SU-DHL-6 (cell line): ENCODE data around the gene DNAH7.

Source experiments
- H2AFZ ChIP-seq: fragments of 200-600 bp; sonication (generic); 2 replicates; pipeline ENCODE4 v1.6.1; 2014; ENCODE audit warnings: low read depth, mild to moderate bottlenecking, moderate library complexity, mixed read lengths, antibody characterized with exemption, low read length; ENCODE audit not compliant: severe bottlenecking
- H3F3A ChIP-seq: fragments of 200-600 bp; shearing (Covaris generic); 2 replicates; pipeline ENCODE4 v1.6.0; 2016; ENCODE audit warnings: antibody characterized with exemption, mild to moderate bottlenecking; ENCODE audit not compliant: insufficient read depth
- H3K27ac ChIP-seq: fragments of 200-600 bp; sonication (generic); 2 replicates; pipeline ENCODE4 v1.5.1; 2016; ENCODE audit warnings: low read depth, mild to moderate bottlenecking, low read length, moderate library complexity, mixed read lengths
- H3K27me3 ChIP-seq: fragments of 200-600 bp; sonication (generic), shearing (Covaris generic); 2 replicates; pipeline ENCODE4 v1.6.0; 2014; ENCODE audit warnings: mild to moderate bottlenecking, low read length
- H3K36me3 ChIP-seq: fragments of 200-600 bp; sonication (generic); 2 replicates; pipeline ENCODE4 v1.6.1; 2014; ENCODE audit warnings: mild to moderate bottlenecking, low read length, mixed read lengths
- H3K4me2 ChIP-seq: fragments of 300-600, 200-600 bp; shearing (Covaris generic), sonication (generic); 2 replicates; pipeline ENCODE4 v1.6.0; 2014; ENCODE audit warnings: low read length, low read depth, mild to moderate bottlenecking; ENCODE audit not compliant: poor library complexity, severe bottlenecking
- H3K4me3 ChIP-seq: fragments of 200-600 bp; sonication (generic); 2 replicates; pipeline ENCODE4 v1.5.1; 2014; ENCODE audit warnings: antibody characterized with exemption, low read length, mild to moderate bottlenecking, mixed read lengths; ENCODE audit not compliant: insufficient read depth, poor library complexity, severe bottlenecking
- H3K79me2 ChIP-seq: fragments of 200-600 bp; sonication (generic); 2 replicates; pipeline ENCODE4 v1.6.1; 2014; ENCODE audit warnings: mild to moderate bottlenecking, low read length, moderate library complexity; ENCODE audit not compliant: insufficient read depth
- H3K9ac ChIP-seq: fragments of 200-600 bp; sonication (generic); 2 replicates; pipeline ENCODE4 v1.7.0; 2014; ENCODE audit warnings: mild to moderate bottlenecking, low read length
- H3K9me2 ChIP-seq: fragments of 200-600 bp; sonication (generic); replicated peaks from 2 replicates; pipeline ENCODE4 v1.6.1; 2014; ENCODE audit warnings: low read length; ENCODE audit not compliant: insufficient read depth
- H3K9me3 ChIP-seq: fragments of 200-600 bp; sonication (generic); 2 replicates; pipeline ENCODE4 v1.6.1; 2014; ENCODE audit warnings: low read length, mixed read lengths; ENCODE audit not compliant: insufficient read depth
- H4K20me1 ChIP-seq: fragments of 200-600 bp; sonication (generic); 2 replicates; pipeline ENCODE4 v1.6.1; 2014; ENCODE audit warnings: low read depth, mild to moderate bottlenecking, antibody characterized with exemption, low read length, moderate library complexity, mixed read lengths
- EZH2phosphoT487 ChIP-seq: fragments of 200-600 bp; sonication (generic), shearing (Covaris generic); conservative IDR thresholded peaks from 2 replicates; pipeline ENCODE4 v1.6.1; 2018; ENCODE audit warnings: mild to moderate bottlenecking, antibody characterized with exemption, low read length, moderate library complexity, mixed read lengths
- TF ChIP-seq, protein P1 (sequence below): fragments of 200-600 bp; sonication (generic); IDR thresholded peaks from one replicate; pipeline ENCODE4 v1.5.1; 2017; ENCODE audit warnings: antibody characterized with exemption, mild to moderate bottlenecking, low read length, moderate library complexity; ENCODE audit not compliant: insufficient read depth, poor library complexity, severe bottlenecking

Gene DNAH7

DNA sequence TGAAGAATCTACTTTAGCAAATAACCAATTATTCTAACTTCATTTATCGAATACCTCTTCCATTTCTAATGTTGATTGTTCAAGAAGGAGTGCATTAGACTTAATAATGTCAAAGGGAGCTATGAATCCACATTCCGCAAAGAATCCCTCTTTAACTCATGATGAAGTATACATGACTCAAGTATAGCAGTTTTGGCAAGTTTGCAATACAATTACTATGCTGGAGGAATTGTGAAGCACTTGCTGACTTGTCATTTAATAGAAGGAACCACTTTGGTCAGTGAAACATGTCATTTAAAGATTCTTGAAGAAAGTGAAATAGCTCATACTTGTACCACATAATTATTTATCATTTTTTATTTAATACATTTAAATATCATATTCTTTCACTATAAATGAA, 286.5 kb downstream of the DNAH7 start:
- Histone ChIP-seq H3K9me2 (no peaks in the 10 kb centered on the region), H3K79me2 (no peaks in the 10 kb centered on the region), H3K27ac (no peak overlapping the region), H3K36me3 (no peaks in the 10 kb centered on the region), H3K9me3 (no peaks in the 10 kb centered on the region), H3K4me2 (no peak overlapping the region), H2AFZ (no peak overlapping the region), H3F3A (no peaks in the 10 kb centered on the region), H3K27me3 (no peaks in the 10 kb centered on the region), H4K20me1 (no peaks in the 10 kb centered on the region), H3K9ac (no peak overlapping the region), H3K4me3 (no peak overlapping the region)
- TF ChIP-seq, protein P1, sequence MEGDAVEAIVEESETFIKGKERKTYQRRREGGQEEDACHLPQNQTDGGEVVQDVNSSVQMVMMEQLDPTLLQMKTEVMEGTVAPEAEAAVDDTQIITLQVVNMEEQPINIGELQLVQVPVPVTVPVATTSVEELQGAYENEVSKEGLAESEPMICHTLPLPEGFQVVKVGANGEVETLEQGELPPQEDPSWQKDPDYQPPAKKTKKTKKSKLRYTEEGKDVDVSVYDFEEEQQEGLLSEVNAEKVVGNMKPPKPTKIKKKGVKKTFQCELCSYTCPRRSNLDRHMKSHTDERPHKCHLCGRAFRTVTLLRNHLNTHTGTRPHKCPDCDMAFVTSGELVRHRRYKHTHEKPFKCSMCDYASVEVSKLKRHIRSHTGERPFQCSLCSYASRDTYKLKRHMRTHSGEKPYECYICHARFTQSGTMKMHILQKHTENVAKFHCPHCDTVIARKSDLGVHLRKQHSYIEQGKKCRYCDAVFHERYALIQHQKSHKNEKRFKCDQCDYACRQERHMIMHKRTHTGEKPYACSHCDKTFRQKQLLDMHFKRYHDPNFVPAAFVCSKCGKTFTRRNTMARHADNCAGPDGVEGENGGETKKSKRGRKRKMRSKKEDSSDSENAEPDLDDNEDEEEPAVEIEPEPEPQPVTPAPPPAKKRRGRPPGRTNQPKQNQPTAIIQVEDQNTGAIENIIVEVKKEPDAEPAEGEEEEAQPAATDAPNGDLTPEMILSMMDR = no peak
- TF ChIP-seq EZH2phosphoT487 = no peak

DNA sequence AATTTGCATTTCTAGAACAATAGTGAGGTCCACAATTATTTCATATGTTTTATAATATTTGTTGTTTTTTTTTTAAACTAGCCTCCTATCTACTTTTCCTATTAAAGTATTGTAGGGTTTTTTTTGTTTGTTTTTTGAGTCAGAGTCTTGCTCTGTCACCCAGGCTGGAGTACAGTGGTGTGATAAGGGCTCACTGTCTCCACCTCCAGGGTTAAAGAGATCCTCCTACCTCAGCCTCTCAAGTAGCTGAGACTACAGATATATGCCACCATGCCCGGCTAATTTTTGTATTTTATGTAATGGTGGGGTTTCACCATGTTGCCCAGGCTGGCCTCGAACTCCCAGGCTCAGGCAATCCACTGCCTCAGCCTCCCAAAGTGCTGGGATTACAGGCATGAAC, 289.1 kb downstream of the DNAH7 start:
- Histone ChIP-seq H3K4me3 (no peak overlapping the region), H2AFZ (no peak overlapping the region)

DNA sequence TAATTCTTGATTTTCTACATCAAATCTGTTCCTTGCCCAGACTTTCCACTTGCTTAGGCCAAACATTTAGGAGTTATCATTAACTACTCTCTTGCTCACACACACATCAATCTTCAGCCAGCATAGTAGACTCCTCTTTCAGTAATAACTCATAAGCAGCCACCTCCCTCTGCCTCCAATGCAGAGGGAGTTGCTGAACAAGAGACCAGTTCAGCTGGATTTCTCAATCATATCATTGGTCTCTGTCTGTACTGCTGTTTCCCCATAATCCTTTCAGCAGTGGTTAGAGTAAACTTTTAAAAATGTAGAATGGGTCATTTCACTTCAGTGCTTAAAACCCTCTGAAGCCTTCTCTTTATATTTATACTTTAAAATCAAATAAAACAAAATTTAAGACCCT, 298.7 kb downstream of the DNAH7 start:
- Histone ChIP-seq H3K79me2 (no peaks in the 10 kb centered on the region), H3K27me3 (no peaks in the 10 kb centered on the region), H4K20me1 (no peaks in the 10 kb centered on the region), H2AFZ (no peak overlapping the region), H3K9me2 (no peaks in the 10 kb centered on the region), H3K9ac (no peak overlapping the region), H3K4me3 (no peak overlapping the region), H3K27ac (no peak overlapping the region), H3F3A (no peaks in the 10 kb centered on the region), H3K36me3 (no peaks in the 10 kb centered on the region), H3K4me2 (no peak overlapping the region), H3K9me3 (no peaks in the 10 kb centered on the region)
- TF ChIP-seq, protein P1 = no peak
- TF ChIP-seq EZH2phosphoT487 = no peak

More for the DNA sequence above, 289.1 kb downstream of the DNAH7 start:
- Histone ChIP-seq H3K27ac (no peak overlapping the region), H3K4me2 (no peak overlapping the region), H3K9ac (no peak overlapping the region), H3F3A (no peaks in the 10 kb centered on the region), H3K27me3 (no peaks in the 10 kb centered on the region), H3K9me3 (no peaks in the 10 kb centered on the region), H3K36me3 (no peaks in the 10 kb centered on the region), H4K20me1 (no peaks in the 10 kb centered on the region), H3K79me2 (no peaks in the 10 kb centered on the region), H3K9me2 (no peaks in the 10 kb centered on the region)
- TF ChIP-seq, protein P1 = no peak

DNA sequence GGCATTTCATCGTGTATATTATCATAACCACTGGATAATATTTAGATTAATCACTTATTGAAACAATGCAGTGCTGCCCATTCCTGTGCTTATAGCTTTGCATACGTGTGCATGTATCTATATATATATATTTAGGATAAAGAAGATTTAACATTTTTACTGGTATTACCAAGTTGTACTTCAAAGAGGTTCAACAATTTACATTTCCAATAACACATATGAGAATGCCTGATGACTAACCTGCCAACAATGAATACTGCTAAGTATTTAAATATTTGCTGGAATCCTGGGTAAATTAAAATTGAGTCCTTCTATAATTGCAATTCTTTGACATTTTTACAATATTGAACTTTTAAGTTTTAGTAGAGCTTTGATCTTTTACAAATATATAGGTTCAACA, 300.2 kb downstream of the DNAH7 start:
- no peaks in the 10 kb centered on the region for H3K9me2 ChIP-seq

More for the DNA sequence above, 300.2 kb downstream of the DNAH7 start:
- H3K4me2 ChIP-seq = no peak overlapping the region
- H3K9me3 ChIP-seq = no peaks in the 10 kb centered on the region
- no peak overlapping the region for H3K27ac ChIP-seq
- H3K4me3 ChIP-seq = no peak overlapping the region
- TF ChIP-seq EZH2phosphoT487 = no peak
- TF ChIP-seq, protein P1 = no peak
- H2AFZ ChIP-seq = no peak overlapping the region
- H3K9ac ChIP-seq = no peak overlapping the region
- H3F3A ChIP-seq = no peaks in the 10 kb centered on the region
- H4K20me1 ChIP-seq = no peaks in the 10 kb centered on the region
- H3K36me3 ChIP-seq = no peaks in the 10 kb centered on the region
- H3K79me2 ChIP-seq = no peaks in the 10 kb centered on the region
- H3K27me3 ChIP-seq = no peaks in the 10 kb centered on the region
